ENCODE results near the gene SLIT3.

SLIT3 gene

GRCh38 chr5:169301386-169301934 is 521 bp upstream of the SLIT3 start:
- H3K4me3 ChIP-seq (ENCODE audit: low read depth in 1 of 2, low read length in 2 of 2), result peak overlapping the region in 1 of 2 donors; percentile 9
- no peak overlapping the region for H3K27ac ChIP-seq (ENCODE audit: low read depth, low read length)
- H3K9ac ChIP-seq (ENCODE audit: low read depth in 1 of 2, low read length in 2 of 2), result no peak overlapping the region
- H3K36me3 ChIP-seq (ENCODE audit: control insufficient read depth in 1 of 2, insufficient read depth in 2 of 2, low read length in 2 of 2), result no peaks in the 10 kb centered on the region
- no peaks in the 10 kb centered on the region for H3K4me1 ChIP-seq (ENCODE audit: control insufficient read depth in 1 of 2, insufficient read depth in 2 of 2, low read length in 2 of 2)
- no peaks in the 10 kb centered on the region for H3K9me3 ChIP-seq (ENCODE audit: control insufficient read depth in 1 of 2, low read length in 2 of 2)
- H3K27me3 ChIP-seq (ENCODE audit: control insufficient read depth in 1 of 2, insufficient read depth in 2 of 2, low read length in 2 of 2), result peaks cover 13 to 17% of the 10 kb centered on the region in 2 donors

GRCh38 chr5:169299663-169300467 is 1.1 kb downstream of the SLIT3 start:
- Histone ChIP-seq H3K27ac (ENCODE audit: low read depth, low read length) (no peak overlapping the region), H3K4me1 (ENCODE audit: control insufficient read depth in 1 of 2, insufficient read depth in 2 of 2, low read length in 2 of 2) (no peaks in the 10 kb centered on the region), H3K27me3 (ENCODE audit: control insufficient read depth in 1 of 2, insufficient read depth in 2 of 2, low read length in 2 of 2) (peaks cover 13 to 17% of the 10 kb centered on the region in 2 donors), H3K4me3 (ENCODE audit: low read depth in 1 of 2, low read length in 2 of 2) (peak overlapping the region in 1 of 2 donors; percentile 36), H3K9me3 (ENCODE audit: control insufficient read depth in 1 of 2, low read length in 2 of 2) (no peaks in the 10 kb centered on the region), H3K9ac (ENCODE audit: low read depth in 1 of 2, low read length in 2 of 2) (no peak overlapping the region), H3K36me3 (ENCODE audit: control insufficient read depth in 1 of 2, insufficient read depth in 2 of 2, low read length in 2 of 2) (no peaks in the 10 kb centered on the region)

GRCh38 chr5:169299191-169299662 is 1.7 kb downstream of the SLIT3 start:
- no peak overlapping the region for H3K4me3 ChIP-seq (ENCODE audit: low read depth in 1 of 2, low read length in 2 of 2)
- H3K27ac ChIP-seq (ENCODE audit: low read depth, low read length), result no peak overlapping the region
- no peaks in the 10 kb centered on the region for H3K9me3 ChIP-seq (ENCODE audit: control insufficient read depth in 1 of 2, low read length in 2 of 2)
- no peaks in the 10 kb centered on the region for H3K36me3 ChIP-seq (ENCODE audit: control insufficient read depth in 1 of 2, insufficient read depth in 2 of 2, low read length in 2 of 2)
- no peak overlapping the region for H3K9ac ChIP-seq (ENCODE audit: low read depth in 1 of 2, low read length in 2 of 2)
- peaks cover 13 to 17% of the 10 kb centered on the region in 2 donors for H3K27me3 ChIP-seq (ENCODE audit: control insufficient read depth in 1 of 2, insufficient read depth in 2 of 2, low read length in 2 of 2)
- no peaks in the 10 kb centered on the region for H3K4me1 ChIP-seq (ENCODE audit: control insufficient read depth in 1 of 2, insufficient read depth in 2 of 2, low read length in 2 of 2)

- H3K9ac ChIP-seq (ENCODE audit: low read depth in 1 of 2, low read length in 2 of 2), result no peak overlapping the region
- no peak overlapping the region for H3K27ac ChIP-seq (ENCODE audit: low read depth, low read length)
- no peaks in the 10 kb centered on the region for H3K4me1 ChIP-seq (ENCODE audit: control insufficient read depth in 1 of 2, insufficient read depth in 2 of 2, low read length in 2 of 2)
- H3K4me3 ChIP-seq (ENCODE audit: low read depth in 1 of 2, low read length in 2 of 2), result no peak overlapping the region
- no peaks in the 10 kb centered on the region for H3K9me3 ChIP-seq (ENCODE audit: control insufficient read depth in 1 of 2, low read length in 2 of 2)
- peaks cover 9 to 14% of the 10 kb centered on the region in 2 donors for H3K27me3 ChIP-seq (ENCODE audit: control insufficient read depth in 1 of 2, insufficient read depth in 2 of 2, low read length in 2 of 2)
- no peaks in the 10 kb centered on the region for H3K36me3 ChIP-seq (ENCODE audit: control insufficient read depth in 1 of 2, insufficient read depth in 2 of 2, low read length in 2 of 2)
Measured at GRCh38 chr5:169298193-169298592, 2.7 kb downstream of the SLIT3 start.

GRCh38 chr5:169296419-169297143 is 4.4 kb downstream of the SLIT3 start:
- Histone ChIP-seq H3K9ac (ENCODE audit: low read depth in 1 of 2, low read length in 2 of 2) (no peak overlapping the region), H3K9me3 (ENCODE audit: control insufficient read depth in 1 of 2, low read length in 2 of 2) (no peaks in the 10 kb centered on the region), H3K27me3 (ENCODE audit: control insufficient read depth in 1 of 2, insufficient read depth in 2 of 2, low read length in 2 of 2) (peaks cover 5 to 7% of the 10 kb centered on the region in 2 donors), H3K36me3 (ENCODE audit: control insufficient read depth in 1 of 2, insufficient read depth in 2 of 2, low read length in 2 of 2) (no peaks in the 10 kb centered on the region), H3K4me1 (ENCODE audit: control insufficient read depth in 1 of 2, insufficient read depth in 2 of 2, low read length in 2 of 2) (no peaks in the 10 kb centered on the region), H3K27ac (ENCODE audit: low read depth, low read length) (no peak overlapping the region), H3K4me3 (ENCODE audit: low read depth in 1 of 2, low read length in 2 of 2) (no peak overlapping the region)

GRCh38 chr5:169295306-169295705 is 5.6 kb downstream of the SLIT3 start:
- Histone ChIP-seq H3K4me1 (ENCODE audit: control insufficient read depth in 1 of 2, insufficient read depth in 2 of 2, low read length in 2 of 2) (no peaks in the 10 kb centered on the region), H3K4me3 (ENCODE audit: low read depth in 1 of 2, low read length in 2 of 2) (no peak overlapping the region), H3K27me3 (ENCODE audit: control insufficient read depth in 1 of 2, insufficient read depth in 2 of 2, low read length in 2 of 2) (peaks cover 0 to 3% of the 10 kb centered on the region in 2 donors), H3K9me3 (ENCODE audit: control insufficient read depth in 1 of 2, low read length in 2 of 2) (no peaks in the 10 kb centered on the region), H3K27ac (ENCODE audit: low read depth, low read length) (no peak overlapping the region), H3K36me3 (ENCODE audit: control insufficient read depth in 1 of 2, insufficient read depth in 2 of 2, low read length in 2 of 2) (no peaks in the 10 kb centered on the region), H3K9ac (ENCODE audit: low read depth in 1 of 2, low read length in 2 of 2) (no peak overlapping the region)

- H3K36me3 ChIP-seq (ENCODE audit: control insufficient read depth in 1 of 2, insufficient read depth in 2 of 2, low read length in 2 of 2), result no peaks in the 10 kb centered on the region
- no peak overlapping the region for H3K4me3 ChIP-seq (ENCODE audit: low read depth in 1 of 2, low read length in 2 of 2)
- no peak overlapping the region for H3K9ac ChIP-seq (ENCODE audit: low read depth in 1 of 2, low read length in 2 of 2)
- no peak overlapping the region for H3K27ac ChIP-seq (ENCODE audit: low read depth, low read length)
- H3K4me1 ChIP-seq (ENCODE audit: control insufficient read depth in 1 of 2, insufficient read depth in 2 of 2, low read length in 2 of 2), result no peaks in the 10 kb centered on the region
- no peaks in the 10 kb centered on the region for H3K27me3 ChIP-seq (ENCODE audit: control insufficient read depth in 1 of 2, insufficient read depth in 2 of 2, low read length in 2 of 2)
- no peaks in the 10 kb centered on the region for H3K9me3 ChIP-seq (ENCODE audit: control insufficient read depth in 1 of 2, low read length in 2 of 2)
Measured at GRCh38 chr5:169294621-169295020, 6.3 kb downstream of the SLIT3 start.

- Histone ChIP-seq H3K4me1 (ENCODE audit: control insufficient read depth in 1 of 2, insufficient read depth in 2 of 2, low read length in 2 of 2) (no peaks in the 10 kb centered on the region), H3K9ac (ENCODE audit: low read depth in 1 of 2, low read length in 2 of 2) (no peak overlapping the region), H3K36me3 (ENCODE audit: control insufficient read depth in 1 of 2, insufficient read depth in 2 of 2, low read length in 2 of 2) (no peaks in the 10 kb centered on the region), H3K9me3 (ENCODE audit: control insufficient read depth in 1 of 2, low read length in 2 of 2) (no peaks in the 10 kb centered on the region), H3K4me3 (ENCODE audit: low read depth in 1 of 2, low read length in 2 of 2) (no peak overlapping the region), H3K27ac (ENCODE audit: low read depth, low read length) (no peak overlapping the region), H3K27me3 (ENCODE audit: control insufficient read depth in 1 of 2, insufficient read depth in 2 of 2, low read length in 2 of 2) (no peaks in the 10 kb centered on the region)
Measured at GRCh38 chr5:169291877-169292276, 9.1 kb downstream of the SLIT3 start.

GRCh38 chr5:169290895-169291294 is 10.0 kb downstream of the SLIT3 start:
- H3K4me3 ChIP-seq (ENCODE audit: low read depth in 1 of 2, low read length in 2 of 2), result no peak overlapping the region
- no peaks in the 10 kb centered on the region for H3K9me3 ChIP-seq (ENCODE audit: control insufficient read depth in 1 of 2, low read length in 2 of 2)
- no peaks in the 10 kb centered on the region for H3K27me3 ChIP-seq (ENCODE audit: control insufficient read depth in 1 of 2, insufficient read depth in 2 of 2, low read length in 2 of 2)
- H3K36me3 ChIP-seq (ENCODE audit: control insufficient read depth in 1 of 2, insufficient read depth in 2 of 2, low read length in 2 of 2), result no peaks in the 10 kb centered on the region
- no peaks in the 10 kb centered on the region for H3K4me1 ChIP-seq (ENCODE audit: control insufficient read depth in 1 of 2, insufficient read depth in 2 of 2, low read length in 2 of 2)
- no peak overlapping the region for H3K27ac ChIP-seq (ENCODE audit: low read depth, low read length)
- no peak overlapping the region for H3K9ac ChIP-seq (ENCODE audit: low read depth in 1 of 2, low read length in 2 of 2)

- H3K4me1 ChIP-seq (ENCODE audit: control insufficient read depth in 1 of 2, insufficient read depth in 2 of 2, low read length in 2 of 2), result no peaks in the 10 kb centered on the region
- no peaks in the 10 kb centered on the region for H3K36me3 ChIP-seq (ENCODE audit: control insufficient read depth in 1 of 2, insufficient read depth in 2 of 2, low read length in 2 of 2)
- H3K27me3 ChIP-seq (ENCODE audit: control insufficient read depth in 1 of 2, insufficient read depth in 2 of 2, low read length in 2 of 2), result no peaks in the 10 kb centered on the region
- H3K4me3 ChIP-seq (ENCODE audit: low read depth in 1 of 2, low read length in 2 of 2), result no peak overlapping the region
- no peak overlapping the region for H3K9ac ChIP-seq (ENCODE audit: low read depth in 1 of 2, low read length in 2 of 2)
- H3K27ac ChIP-seq (ENCODE audit: low read depth, low read length), result no peak overlapping the region
- H3K9me3 ChIP-seq (ENCODE audit: control insufficient read depth in 1 of 2, low read length in 2 of 2), result peaks cover 0 to 4% of the 10 kb centered on the region in 2 donors
Measured at GRCh38 chr5:169289520-169289919, 11.4 kb downstream of the SLIT3 start.
